ENCODE data around the gene STX16.

The STX16 gene

DNA sequence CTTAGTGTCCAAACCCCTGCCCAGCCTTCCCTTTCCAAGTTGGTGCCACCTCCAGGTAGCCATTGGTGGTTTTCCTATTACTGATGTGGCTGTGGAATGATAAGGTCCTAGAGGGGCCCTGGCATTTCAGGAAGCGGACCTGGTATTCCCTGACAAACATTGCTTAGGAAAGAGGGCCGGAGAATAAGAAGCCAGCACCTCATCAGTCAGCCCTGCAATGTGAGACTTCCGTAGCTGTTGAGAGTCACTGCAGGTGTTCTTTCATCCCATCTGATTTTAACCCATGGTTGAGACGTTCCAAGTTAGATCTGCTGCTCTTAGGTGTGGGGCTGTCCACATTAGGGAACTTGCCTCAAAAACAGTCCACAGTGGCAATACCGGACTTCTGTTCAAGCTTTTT, 26.7 kb downstream of the STX16 start:
- DNase-seq: no peak

DNA sequence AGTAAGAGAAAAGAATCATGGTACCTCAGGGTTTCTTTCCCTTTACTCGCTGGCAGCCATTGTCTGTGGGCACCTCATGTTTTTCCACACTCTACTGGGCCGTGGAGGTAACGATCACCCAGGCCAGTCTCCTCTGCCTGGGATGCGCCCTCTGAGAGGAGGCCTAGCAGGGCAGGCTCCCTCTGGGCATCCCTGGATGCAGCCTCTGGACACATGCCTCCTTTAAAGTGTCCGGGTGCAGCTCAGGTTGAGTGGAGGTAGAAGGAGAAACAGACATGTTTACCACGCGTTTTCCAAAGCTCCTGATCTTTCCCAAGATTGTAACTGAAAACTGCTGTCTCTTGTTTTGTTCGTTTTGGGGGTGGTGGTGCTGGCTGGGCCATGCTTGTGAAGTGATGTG, 27.7 kb downstream of the STX16 start:
- no peak for DNase-seq

DNA sequence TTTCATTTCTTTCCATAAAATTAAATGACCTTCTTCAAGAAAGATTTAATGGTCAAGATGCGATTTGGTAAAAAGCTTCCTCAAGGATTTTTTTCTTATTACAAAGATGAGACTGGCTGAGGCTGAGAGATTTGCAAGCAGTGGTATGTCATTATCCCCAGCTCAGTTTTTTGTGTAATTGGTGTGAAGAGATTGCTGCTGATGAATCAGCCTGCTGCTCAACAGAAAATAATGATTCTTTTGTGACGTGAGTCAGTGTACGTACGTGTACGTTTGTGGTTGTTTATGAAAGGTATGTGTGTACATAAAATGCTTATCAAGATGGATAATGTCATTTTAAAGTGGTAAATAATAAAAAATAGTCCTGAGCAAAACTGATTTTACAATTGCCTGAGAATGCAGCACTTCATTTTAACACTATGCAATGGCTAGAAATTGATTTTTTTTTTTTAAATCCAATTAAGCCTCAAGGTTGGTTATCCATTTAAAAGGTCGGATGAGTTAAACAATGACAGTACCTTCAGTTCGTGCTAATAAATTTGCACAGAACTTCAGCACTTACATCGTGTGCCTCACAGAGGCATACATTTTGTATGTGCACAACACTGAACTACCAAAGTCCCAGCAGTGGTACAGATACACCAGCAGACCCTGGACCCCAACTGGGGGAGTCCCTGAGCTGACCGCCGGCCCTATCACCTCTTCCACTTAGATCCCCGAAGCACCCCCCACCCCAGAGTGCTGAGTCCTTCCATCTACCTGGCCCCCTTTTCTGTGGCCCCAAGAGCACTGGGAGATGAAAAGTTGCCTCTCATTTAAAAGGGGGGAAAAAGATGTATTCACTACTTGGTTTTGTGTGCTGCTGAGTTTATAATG, 31.8 kb downstream of the STX16 start:
- no peak for DNase-seq

DNA sequence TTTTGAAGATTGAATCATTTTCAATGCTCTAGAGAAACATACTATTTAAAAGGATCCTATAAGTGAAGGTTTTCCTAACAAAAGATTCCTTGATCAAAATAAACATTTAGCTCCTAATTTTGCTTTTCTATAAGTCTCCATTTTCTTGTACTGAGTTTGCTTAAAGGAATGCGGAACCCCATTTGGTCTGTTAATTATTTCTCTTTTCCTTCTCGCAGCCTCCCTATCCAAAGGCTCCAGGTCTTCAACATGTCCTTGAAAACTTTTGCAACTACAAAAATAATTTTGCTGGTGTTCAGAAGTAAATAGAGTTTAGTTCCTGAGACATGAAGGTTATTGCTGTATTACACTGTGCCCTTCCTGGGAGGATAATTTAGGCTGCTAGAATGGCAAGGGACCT, 33.2 kb downstream of the STX16 start:
- no peak for DNase-seq

DNA sequence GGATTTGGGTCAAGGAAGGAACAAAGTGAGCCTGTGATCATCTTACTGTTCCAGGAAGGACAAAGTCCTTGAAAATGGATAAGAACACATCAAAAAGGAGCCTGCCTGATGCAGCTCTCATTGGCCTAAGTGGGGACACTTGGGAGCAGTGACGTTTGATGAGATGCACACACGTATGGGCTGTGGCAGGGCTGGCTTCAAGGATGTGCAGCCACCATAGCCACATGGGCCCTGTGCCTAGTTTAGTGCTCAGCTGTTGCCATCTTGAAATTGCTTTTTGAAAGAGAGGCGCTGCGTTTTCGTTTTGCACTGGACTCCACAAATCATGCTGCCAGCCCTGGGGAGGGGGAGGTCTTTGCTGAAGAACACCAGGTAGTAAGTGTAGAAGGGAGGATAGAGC, 34.9 kb downstream of the STX16 start:
- DNase-seq: no peak

DNA sequence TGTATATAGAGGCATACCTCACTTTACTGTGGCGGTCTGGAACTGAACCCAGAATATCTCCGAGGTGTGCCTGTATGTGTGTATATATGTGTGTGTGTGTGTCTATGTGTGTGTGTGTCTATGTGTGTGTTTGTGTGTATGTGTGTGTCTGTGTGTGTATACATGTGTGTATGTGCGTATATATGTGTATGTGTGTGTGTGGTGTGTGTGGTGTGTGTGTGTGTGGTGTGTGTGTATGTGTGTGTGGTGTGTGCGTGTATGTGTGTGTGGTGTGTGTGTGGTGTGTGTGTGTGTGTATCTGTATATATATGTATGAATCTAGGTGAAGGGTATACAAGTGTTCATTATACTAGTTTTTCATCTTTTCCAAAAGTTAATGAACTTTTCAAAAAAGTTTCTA, 37.3 kb downstream of the STX16 start:
- no peak for DNase-seq

DNA sequence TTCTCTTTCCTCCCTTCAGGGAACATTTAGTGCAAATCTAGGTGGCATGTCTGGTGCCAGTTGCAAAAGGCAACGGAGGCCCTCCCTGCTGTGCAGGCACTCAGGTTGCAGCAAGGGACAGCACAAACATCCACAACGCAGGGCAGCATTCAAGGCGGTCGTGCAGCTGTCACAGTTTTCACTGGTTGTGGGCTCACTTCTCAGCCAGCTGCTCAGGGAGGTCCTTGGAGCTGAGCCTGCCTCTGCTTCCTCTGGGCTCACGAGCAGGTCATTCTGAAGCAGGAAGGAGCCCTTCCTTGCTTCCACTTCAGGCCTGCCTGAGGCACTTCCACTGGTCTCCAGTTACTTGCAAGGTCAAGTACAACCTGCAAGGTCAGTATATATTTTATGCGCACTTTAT, 37.8 kb downstream of the STX16 start:
- DNase-seq: no peak

DNA sequence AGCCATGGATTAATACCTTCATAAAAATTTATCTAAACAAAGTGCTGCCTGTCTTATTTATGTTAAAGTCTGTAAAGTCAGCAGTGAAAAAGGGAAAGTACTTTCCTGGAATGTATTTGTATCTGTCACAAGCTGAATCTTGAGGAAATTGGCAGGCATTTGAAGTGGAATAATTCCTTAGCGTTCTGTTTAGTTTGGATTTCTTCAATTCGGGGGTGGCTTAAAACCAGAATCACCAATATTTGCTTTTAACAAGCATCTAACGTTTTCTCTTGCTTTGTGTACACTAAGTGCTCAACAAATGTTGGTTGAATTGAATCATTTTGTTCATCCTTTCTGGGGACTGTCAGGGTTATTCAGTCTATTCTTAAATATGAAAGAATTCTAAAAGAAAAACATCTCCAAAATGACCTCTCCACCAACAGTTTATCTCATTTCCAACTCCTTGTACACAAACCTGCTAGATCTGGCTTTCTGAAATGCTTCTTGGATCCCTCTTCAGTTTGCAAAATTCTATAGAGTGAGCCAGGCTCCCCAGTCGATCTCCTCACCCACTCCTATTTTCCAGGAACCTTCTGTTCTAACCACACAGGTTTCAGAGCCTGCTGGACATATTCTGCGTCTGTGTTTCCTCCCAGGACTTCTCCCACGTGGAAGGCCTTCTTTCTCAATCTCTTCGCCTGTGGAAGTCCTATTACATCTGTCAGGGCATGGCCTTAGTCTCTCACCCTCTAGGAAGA, 39.5 kb downstream of the STX16 start:
- no peak for DNase-seq

DNA sequence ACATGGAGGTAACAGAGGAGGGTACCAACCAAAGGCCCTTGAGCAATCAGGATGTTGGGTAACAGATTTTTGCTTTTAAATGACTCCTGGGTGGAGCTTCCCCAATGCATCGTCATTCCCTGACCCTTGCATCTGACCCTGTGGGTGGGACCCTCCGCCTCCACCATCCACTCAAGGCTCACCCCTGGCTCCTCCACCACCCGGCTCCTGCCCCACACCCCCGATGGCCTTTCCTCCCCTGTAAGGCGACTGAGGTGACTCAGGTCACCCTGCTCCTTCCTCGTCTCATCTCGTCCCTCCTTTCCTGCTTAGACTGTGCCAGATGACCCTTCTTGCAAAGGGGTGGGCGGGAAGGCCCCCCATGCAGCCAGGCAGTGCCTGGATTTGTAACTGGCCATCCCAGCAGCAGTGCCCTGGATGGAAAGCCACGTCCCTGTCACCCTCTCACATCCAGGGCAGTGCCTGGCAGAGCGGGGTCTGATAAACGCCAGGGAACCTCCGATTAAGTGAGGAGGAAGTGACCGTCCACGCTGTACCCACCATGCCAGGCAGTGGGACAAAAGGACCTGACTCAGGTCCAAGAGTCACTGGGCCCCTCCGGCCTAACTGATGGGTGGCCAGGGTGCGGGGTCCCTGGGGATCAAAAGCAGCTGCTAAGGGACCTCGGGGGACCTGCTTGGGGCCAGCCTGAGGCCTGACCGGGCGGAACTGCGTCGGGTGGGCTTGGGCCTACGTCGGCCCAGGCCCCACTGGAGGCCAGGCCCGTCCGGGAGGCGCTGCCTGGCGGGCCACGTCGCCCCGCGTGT, 40.9 kb downstream of the STX16 start:
- DNase-seq: no peak

DNA sequence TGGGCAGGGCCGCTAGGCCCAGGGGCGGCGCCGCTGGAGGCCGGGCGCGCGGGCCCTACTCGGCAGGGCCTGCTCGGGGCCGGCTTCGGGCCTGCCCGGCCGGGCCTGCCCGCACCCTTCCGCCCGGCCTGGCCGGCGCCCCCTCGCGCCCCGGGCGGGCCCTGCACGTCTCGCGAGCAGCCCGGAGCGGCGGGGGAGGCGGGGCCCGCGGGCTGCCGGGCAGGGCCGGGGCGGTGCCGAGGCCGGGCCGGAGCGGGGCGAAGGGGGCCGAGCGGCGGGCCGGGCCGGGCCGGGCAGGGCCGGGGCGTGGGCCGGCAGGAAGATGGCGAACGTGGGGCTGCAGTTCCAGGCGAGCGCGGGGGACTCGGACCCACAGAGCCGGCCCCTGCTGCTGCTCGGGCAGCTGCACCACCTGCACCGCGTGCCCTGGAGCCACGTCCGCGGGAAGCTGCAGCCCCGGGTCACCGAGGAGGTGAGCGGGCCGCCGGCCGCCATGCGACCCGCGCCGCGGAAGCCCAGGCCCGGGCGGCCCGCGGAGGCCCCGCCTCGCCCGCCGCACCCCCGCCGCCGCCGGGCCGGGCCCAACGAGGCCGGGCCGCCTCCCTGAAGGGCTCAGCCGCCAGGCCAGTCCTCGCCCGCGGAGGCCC, 41.6 kb downstream of the STX16 start, which contains the start of gene NPEPL1:
Gene NPEPL1 (plus strand): TSS at position 222 of the 647 bp plus-strand sequence. CDS start 101 bp downstream, at position 323.
- no peak for DNase-seq

DNA sequence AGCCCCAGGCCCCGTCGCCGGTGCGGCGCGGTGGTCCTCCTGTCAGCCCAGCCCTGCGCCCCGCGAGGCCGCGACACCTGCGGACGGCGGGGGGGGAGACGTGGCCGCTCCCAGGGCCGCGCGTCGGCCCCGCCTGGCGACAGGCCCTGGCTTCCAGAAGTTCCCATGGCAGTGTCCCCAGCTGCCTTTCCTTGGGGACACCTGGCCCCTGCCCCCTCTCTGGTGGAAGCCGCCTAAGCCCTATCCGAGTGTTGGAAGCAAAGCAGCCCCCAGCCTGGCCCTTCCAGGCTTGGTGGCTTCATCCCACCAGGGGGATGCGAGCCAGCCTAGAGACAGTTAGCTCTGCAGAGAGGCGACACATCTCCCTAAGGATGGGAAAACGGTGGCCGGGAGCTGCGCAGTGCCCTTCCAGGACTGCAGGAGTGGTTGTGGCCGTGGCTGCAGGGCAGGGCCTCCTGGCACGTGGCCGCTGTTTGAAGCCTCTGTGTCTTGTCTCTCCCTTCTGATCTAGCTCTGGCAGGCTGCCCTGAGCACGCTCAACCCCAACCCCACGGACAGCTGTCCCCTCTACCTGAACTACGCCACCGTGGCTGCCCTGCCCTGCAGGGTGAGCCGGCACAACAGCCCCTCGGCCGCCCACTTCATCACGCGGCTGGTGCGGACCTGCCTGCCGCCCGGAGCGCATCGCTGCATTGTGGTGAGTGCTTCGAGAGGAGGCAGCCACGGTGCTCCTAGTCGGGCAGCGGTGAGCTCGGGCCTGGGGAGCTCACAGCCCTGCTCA, 42.3 kb downstream of the STX16 start:
- DNase-seq: no peak

DNA sequence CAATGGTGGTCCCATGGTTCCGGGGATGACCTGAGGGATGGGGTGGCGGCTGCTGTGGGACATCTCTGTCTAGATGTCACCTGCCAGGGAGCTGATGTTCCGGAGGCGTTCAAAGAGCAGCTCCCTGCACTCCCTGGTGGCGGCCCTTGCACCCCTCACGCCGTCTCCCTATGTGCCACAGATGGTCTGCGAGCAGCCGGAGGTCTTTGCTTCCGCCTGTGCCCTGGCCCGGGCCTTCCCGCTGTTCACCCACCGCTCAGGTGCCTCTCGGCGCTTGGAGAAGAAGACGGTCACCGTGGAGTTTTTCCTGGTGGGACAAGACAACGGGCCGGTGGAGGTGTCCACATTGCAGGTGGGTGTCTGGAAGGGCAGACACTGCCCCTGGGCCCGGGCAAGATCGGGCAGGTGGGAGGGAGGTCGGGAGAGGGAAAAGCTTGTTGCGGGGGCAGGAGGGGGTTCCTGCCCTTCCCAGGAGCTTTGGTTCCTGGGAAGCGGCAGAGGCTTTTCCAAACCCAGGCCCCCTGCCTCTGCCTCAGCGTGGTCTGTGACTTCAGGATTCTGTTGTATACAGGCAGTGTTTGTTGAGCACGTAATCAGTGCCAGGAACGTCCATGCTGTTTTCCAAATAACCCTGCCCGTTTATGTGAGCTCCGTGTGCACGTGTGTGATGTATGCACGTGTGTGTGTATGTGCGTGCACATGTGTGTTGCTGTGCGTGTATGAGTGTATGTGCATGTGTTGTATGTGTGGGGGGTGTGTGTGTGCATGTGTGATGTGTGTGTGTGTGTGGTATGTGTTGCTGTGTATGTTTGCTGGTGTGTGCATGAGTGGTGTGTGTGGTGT, 43.4 kb downstream of the STX16 start:
- DNase-seq: no peak

DNA sequence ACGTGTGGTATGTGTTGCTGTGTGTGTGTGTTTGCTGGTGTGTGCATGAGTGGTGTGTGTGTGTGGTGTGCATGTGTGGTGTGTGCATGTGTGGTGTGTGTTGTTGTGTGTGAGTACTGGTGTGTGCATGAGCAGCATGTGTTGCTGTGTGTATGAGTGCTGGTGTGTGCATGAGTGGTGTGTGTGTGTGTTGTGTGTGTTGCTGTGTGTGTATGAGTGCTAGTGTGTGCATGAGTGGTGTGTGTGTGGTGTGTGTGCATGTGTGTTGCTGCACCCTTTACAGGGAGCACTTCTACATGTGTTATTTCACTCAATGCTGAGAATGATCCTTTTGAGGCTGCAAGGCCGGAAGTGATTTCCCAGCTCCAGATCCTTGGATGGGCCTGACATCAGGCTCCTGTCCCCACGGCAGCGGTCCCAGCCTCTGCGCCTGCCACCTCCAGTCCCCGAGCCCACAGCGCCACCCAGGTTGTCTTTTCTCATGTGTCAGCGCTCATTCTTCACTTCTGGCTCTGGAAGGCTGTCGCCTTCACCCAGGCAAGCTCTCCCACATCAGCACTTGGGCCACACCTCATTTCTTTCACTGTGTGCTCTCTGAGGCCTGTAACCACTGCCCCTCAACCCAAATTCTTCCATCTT, 44.1 kb downstream of the STX16 start:
- DNase-seq: no peak

DNA sequence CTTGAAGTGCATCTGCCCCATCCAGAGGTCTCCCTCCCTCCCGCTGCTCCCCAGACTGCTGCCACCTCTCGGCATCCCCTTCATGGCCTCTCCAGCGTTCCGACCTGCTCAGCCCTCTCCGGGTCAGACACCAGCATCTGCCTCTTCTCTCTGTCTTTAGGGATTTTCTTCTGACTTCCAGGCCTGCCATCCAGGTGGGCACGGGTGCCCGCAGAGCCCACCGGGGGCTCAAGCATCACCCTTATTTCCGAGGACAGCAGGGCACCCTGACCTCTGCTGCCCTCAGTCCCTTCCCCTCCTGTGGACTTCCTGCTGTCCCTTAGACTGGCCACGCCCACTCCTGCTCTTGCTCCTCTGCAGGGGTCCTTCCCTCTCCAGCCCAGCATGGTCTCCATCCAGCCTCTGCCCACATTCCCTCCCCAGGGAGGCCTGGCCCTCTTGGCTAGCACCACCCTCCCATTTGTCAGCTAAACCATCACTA, 44.9 kb downstream of the STX16 start:
- no peak for DNase-seq

DNA sequence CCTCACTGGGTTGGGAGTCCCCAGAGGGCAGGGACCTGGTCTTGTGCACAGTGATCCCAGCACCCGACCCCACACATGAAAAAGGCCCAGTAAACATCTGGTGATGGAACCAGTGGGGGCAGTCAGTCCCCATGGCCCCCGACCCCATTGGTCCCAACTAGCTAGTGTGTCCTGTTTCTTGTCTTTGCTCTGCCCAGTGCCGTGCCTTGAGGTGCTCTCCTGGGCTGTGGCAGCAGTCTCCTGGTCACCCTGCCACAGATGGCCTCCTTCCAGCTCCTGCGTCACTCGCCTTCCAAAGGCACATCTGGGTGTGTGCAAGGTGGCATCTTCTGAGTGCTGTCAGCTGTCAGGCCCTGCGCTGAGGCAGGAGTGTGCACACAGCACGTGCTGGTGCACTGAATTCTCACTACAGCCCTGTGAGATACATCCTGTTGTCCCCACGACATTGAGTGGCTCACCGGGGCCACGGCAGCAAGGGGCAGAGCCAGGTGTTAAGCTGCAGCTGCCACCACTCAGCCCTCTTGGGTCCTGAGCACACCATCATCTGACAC, 45.4 kb downstream of the STX16 start:
- no peak for DNase-seq

DNA sequence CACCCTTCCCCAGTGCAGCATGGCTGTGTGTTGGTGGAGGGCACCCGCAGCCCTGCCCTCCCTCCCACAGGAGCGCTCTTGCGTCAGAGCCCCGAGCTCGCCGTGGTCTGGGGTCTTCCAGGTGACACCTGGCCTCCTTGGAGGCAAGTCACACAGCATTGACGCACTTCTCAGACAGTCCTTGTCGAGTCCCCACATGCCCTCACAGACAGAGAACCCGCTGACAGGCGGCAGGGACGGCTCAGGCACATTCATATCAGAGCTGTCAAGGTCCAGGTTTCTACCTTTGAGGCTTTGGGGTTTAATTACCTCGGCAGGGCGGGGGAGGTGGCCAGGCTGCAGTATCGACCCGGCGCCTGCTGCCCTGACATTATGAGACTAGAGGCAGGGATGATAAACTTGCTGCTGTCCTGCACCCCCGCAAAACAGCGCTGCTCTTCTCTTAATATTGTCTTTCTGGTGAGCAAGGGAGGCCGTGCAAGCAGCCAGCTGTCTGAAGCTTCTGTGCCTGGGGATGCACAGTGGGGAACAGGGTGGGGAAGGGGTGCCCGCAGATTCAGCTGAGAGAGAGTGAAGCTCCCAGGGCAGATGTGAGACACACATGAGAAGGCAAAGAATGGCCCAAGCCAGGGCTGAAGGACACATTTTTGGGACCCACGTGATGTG, 46.3 kb downstream of the STX16 start:
- DNase-seq: no peak

DNA sequence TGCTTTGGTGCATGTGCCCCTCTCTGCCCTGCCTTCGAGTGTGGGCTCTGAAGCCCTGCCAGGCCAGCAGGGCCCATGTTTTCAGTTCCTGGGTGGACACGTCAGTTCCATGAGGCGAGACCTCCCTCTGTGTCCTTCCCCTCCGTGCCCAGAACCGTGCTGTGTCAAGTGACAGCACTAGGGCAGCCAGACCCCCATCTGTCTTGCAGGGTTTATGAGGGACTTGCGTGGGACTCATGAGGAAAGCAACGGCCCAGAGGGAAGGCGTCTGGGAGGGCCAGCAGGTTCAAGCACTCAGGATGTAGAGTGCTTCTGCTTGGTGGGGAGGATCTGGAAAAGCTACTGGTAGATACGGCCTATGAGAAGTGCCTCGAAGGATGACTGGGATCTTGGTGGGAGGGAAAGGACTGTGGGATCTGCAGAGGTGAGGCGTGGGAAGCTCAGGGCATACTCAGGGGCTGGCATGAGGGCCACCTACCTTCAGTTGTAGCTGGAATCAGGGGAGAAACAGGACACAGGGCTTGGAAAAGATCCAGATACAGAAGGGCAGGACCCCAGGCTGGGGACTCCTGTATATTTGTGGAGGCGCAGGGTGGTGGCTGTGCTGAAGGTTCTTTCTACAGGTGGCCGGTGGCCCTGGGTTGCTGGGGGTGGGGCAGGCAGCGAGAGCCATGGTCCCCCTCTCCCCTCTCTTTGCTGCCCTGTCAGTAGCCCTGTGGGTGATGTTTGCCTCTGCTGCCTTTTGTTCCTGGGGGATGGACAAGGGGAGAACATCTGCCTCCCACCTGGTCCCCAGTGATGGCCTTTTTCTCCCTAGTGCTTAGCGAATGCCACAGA, 47.0 kb downstream of the STX16 start:
- DNase-seq: no peak
